Stimulated activated naive CD8-positive, alpha-beta T cell treated with anti-CD3 and anti-CD28 coated beads, Interleukin-15, amount 100 ng/mL, for 72 hours (primary cell): Measurements from ENCODE around the gene OCRL.
A peak's percentile ranks its signal among the peaks of the same experiment; 100 is the strongest.
"Not testable (repeated sequence)": the region's sequence is repeated elsewhere in the genome, so short reads cannot be mapped to it uniquely, and the experiment has no call there.

Source experiments
- ATAC-seq: fragments of 150-1000 bp; cut with Tn5 transposase; 2 replicates; pipeline ENCODE4 v1.10.0; 2021; ENCODE audit warnings: mild to moderate bottlenecking, moderate library complexity
- DNase-seq, 2 donors: peaks; one replicate each; pipeline ENCODE4 v3.0.0; 2021 to 2022
- H3K27ac Mint-ChIP-seq, 2 donors: one replicate each; pipeline ENCODE4 v1.8.0; 2022; ENCODE audit warnings: mild to moderate bottlenecking in 2 of 2, mixed read lengths in 2 of 2, moderate library complexity in 2 of 2
- H3K27me3 Mint-ChIP-seq: one replicate; pipeline ENCODE4 v1.8.0; 2022; ENCODE audit warnings: mixed read lengths
- H3K4me1 Mint-ChIP-seq: one replicate; pipeline ENCODE4 v1.8.0; 2022; ENCODE audit warnings: mild to moderate bottlenecking, mixed read lengths
- H3K4me3 Mint-ChIP-seq, 2 donors: one replicate each; pipeline ENCODE4 v1.8.0; 2022; ENCODE audit warnings: mild to moderate bottlenecking in 2 of 2, mixed read lengths in 2 of 2, moderate library complexity in 1 of 2
- H3K9me3 Mint-ChIP-seq, 2 donors: one replicate each; pipeline ENCODE4 v1.8.0; 2022; ENCODE audit warnings: mixed read lengths in 2 of 2

OCRL gene

GRCh38 chrX:129525162-129525561, 14.9 kb upstream of the OCRL start:
- Mint-ChIP-seq H3K4me1 (peaks cover 9% of the 10 kb centered on the region), H3K27ac (no peak overlapping the region), H3K4me3 (no peak overlapping the region)

GRCh38 chrX:129525896-129526295, 14.2 kb upstream of the OCRL start:
- Mint-ChIP-seq H3K4me3 (no peak overlapping the region), H3K4me1 (peaks cover 9% of the 10 kb centered on the region), H3K9me3 (no peaks in the 10 kb centered on the region), H3K27me3 (peaks cover 16% of the 10 kb centered on the region), H3K27ac (no peak overlapping the region)
- ATAC-seq (no peak), DNase-seq (no peak)

More at GRCh38 chrX:129525162-129525561, 14.9 kb upstream of the OCRL start:
- DNase-seq (no peak), ATAC-seq (no peak)
- Mint-ChIP-seq H3K27me3 (peaks cover 16% of the 10 kb centered on the region), H3K9me3 (no peaks in the 10 kb centered on the region)

- H3K27ac Mint-ChIP-seq, result no peak overlapping the region
- H3K9me3 Mint-ChIP-seq, result no peaks in the 10 kb centered on the region
- no peak for DNase-seq
- H3K4me1 Mint-ChIP-seq, result no peaks in the 10 kb centered on the region
- H3K27me3 Mint-ChIP-seq, result peaks cover under 1% of the 10 kb centered on the region
- ATAC-seq, result no peak
- H3K4me3 Mint-ChIP-seq, result no peak overlapping the region
Observed at GRCh38 chrX:129529685-129530281, 10.3 kb upstream of the OCRL start.

- no peak for DNase-seq
- H3K4me3 Mint-ChIP-seq, result no peak overlapping the region
- H3K4me1 Mint-ChIP-seq, result no peaks in the 10 kb centered on the region
- ATAC-seq, result no peak
- no peaks in the 10 kb centered on the region for H3K27me3 Mint-ChIP-seq
- H3K9me3 Mint-ChIP-seq, result no peaks in the 10 kb centered on the region
- no peak overlapping the region for H3K27ac Mint-ChIP-seq
Observed at GRCh38 chrX:129530410-129530809, 9.6 kb upstream of the OCRL start.

- ATAC-seq (no peak), DNase-seq (no peak)
- no peak overlapping the region for H3K27ac Mint-ChIP-seq
- no peak overlapping the region for H3K4me3 Mint-ChIP-seq
- H3K27me3 Mint-ChIP-seq, result no peaks in the 10 kb centered on the region
- H3K9me3 Mint-ChIP-seq, result no peaks in the 10 kb centered on the region
- no peaks in the 10 kb centered on the region for H3K4me1 Mint-ChIP-seq
Observed at GRCh38 chrX:129531132-129531531, 8.9 kb upstream of the OCRL start.

GRCh38 chrX:129534816-129535578, 5.1 kb upstream of the OCRL start:
- DNase-seq (no peak), ATAC-seq (no peak)
- Mint-ChIP-seq H3K9me3 (no peaks in the 10 kb centered on the region), H3K27me3 (no peaks in the 10 kb centered on the region), H3K4me1 (peaks cover 6% of the 10 kb centered on the region), H3K4me3 (no peak overlapping the region), H3K27ac (no peak overlapping the region)

GRCh38 chrX:129540722-129541184, 694 bp downstream of the OCRL start:
- Mint-ChIP-seq H3K27me3 (no peaks in the 10 kb centered on the region), H3K27ac (no peak overlapping the region), H3K4me1 (peaks cover 12% of the 10 kb centered on the region), H3K4me3 (peak overlapping the region; percentile 47 to 66), H3K9me3 (no peaks in the 10 kb centered on the region)
- ATAC-seq, result peak; percentile 57
- no peak for DNase-seq

GRCh38 chrX:129544780-129545179, 4.7 kb downstream of the OCRL start:
- Mint-ChIP-seq H3K27ac (no peak overlapping the region), H3K9me3 (no peaks in the 10 kb centered on the region), H3K4me1 (peaks cover 14% of the 10 kb centered on the region), H3K27me3 (no peaks in the 10 kb centered on the region), H3K4me3 (no peak overlapping the region)
- DNase-seq (no peak), ATAC-seq (no peak)

GRCh38 chrX:129545408-129545807, 5.3 kb downstream of the OCRL start:
- Mint-ChIP-seq H3K4me3 (no peak overlapping the region), H3K27ac (no peak overlapping the region), H3K27me3 (no peaks in the 10 kb centered on the region), H3K4me1 (peaks cover 13% of the 10 kb centered on the region), H3K9me3 (no peaks in the 10 kb centered on the region)
- DNase-seq (no peak), ATAC-seq (peak; percentile 18)

- Mint-ChIP-seq H3K4me1 (peaks cover 13% of the 10 kb centered on the region), H3K27me3 (no peaks in the 10 kb centered on the region), H3K27ac (no peak overlapping the region), H3K9me3 (no peaks in the 10 kb centered on the region), H3K4me3 (no peak overlapping the region)
- ATAC-seq, result no peak
- DNase-seq, result no peak
Observed at GRCh38 chrX:129549124-129549523, 9.1 kb downstream of the OCRL start.

- no peaks in the 10 kb centered on the region for H3K9me3 Mint-ChIP-seq
- no peak overlapping the region for H3K27ac Mint-ChIP-seq
- H3K4me1 Mint-ChIP-seq, result no peaks in the 10 kb centered on the region
- no peaks in the 10 kb centered on the region for H3K27me3 Mint-ChIP-seq
- ATAC-seq, result no peak
- H3K4me3 Mint-ChIP-seq, result no peak overlapping the region
- DNase-seq, result no peak
Observed at GRCh38 chrX:129553619-129554288, 13.7 kb downstream of the OCRL start.

GRCh38 chrX:129554816-129555215, 14.8 kb downstream of the OCRL start:
- not testable (repeated sequence) for ATAC-seq, H3K4me1 Mint-ChIP-seq, H3K27me3 Mint-ChIP-seq, H3K9me3 Mint-ChIP-seq, DNase-seq, H3K4me3 Mint-ChIP-seq, H3K27ac Mint-ChIP-seq

GRCh38 chrX:129556806-129557315, 16.8 kb downstream of the OCRL start:
- Mint-ChIP-seq H3K4me3 (no peak overlapping the region), H3K9me3 (no peaks in the 10 kb centered on the region), H3K4me1 (no peaks in the 10 kb centered on the region), H3K27ac (no peak overlapping the region), H3K27me3 (no peaks in the 10 kb centered on the region)
- DNase-seq, result no peak
- no peak for ATAC-seq

GRCh38 chrX:129557844-129558480, 17.9 kb downstream of the OCRL start:
- H3K4me1 Mint-ChIP-seq, result no peaks in the 10 kb centered on the region
- ATAC-seq (no peak), DNase-seq (no peak)
- H3K4me3 Mint-ChIP-seq, result no peak overlapping the region
- no peaks in the 10 kb centered on the region for H3K27me3 Mint-ChIP-seq
- H3K9me3 Mint-ChIP-seq, result no peaks in the 10 kb centered on the region
- no peak overlapping the region for H3K27ac Mint-ChIP-seq

GRCh38 chrX:129559783-129560182, 19.7 kb downstream of the OCRL start:
- Mint-ChIP-seq H3K27ac (no peak overlapping the region), H3K9me3 (no peaks in the 10 kb centered on the region)

More at GRCh38 chrX:129559783-129560182, 19.7 kb downstream of the OCRL start:
- DNase-seq, result no peak
- Mint-ChIP-seq H3K4me3 (no peak overlapping the region), H3K4me1 (no peaks in the 10 kb centered on the region), H3K27me3 (no peaks in the 10 kb centered on the region)
- ATAC-seq, result no peak
